Subcutaneous adipose tissue (tissue), 4 donors: ENCODE measurements around the gene TIMM21. TPM values are rescaled to one million over a fixed set of nuclear protein-coding genes. Genes with fewer than 3 reads are reported as not detected.

Source experiments
- total RNA-seq, 4 donors: library from RNA; depleted of rRNA; stranded (reverse); fragments of >200 nt; gene quantifications; one replicate each; pipeline ENCODE4 v1.1.0, GENCODE V29; 2016
- TF ChIP-seq, protein P1 (sequence below): fragments of 450-650 bp; IDR thresholded peaks from one replicate; pipeline ENCODE4 v1.5.1; 2016; ENCODE audit warnings: low read depth, mild to moderate bottlenecking, control low read depth, antibody characterized with exemption, moderate library complexity

The TIMM21 gene, protein sequence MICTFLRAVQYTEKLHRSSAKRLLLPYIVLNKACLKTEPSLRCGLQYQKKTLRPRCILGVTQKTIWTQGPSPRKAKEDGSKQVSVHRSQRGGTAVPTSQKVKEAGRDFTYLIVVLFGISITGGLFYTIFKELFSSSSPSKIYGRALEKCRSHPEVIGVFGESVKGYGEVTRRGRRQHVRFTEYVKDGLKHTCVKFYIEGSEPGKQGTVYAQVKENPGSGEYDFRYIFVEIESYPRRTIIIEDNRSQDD
- 10 to 100 TPM; 25.3 to 50.4 (median 33.1) TPM for total RNA-seq

- TF ChIP-seq, protein P1, sequence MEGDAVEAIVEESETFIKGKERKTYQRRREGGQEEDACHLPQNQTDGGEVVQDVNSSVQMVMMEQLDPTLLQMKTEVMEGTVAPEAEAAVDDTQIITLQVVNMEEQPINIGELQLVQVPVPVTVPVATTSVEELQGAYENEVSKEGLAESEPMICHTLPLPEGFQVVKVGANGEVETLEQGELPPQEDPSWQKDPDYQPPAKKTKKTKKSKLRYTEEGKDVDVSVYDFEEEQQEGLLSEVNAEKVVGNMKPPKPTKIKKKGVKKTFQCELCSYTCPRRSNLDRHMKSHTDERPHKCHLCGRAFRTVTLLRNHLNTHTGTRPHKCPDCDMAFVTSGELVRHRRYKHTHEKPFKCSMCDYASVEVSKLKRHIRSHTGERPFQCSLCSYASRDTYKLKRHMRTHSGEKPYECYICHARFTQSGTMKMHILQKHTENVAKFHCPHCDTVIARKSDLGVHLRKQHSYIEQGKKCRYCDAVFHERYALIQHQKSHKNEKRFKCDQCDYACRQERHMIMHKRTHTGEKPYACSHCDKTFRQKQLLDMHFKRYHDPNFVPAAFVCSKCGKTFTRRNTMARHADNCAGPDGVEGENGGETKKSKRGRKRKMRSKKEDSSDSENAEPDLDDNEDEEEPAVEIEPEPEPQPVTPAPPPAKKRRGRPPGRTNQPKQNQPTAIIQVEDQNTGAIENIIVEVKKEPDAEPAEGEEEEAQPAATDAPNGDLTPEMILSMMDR, result no peak
These were observed at the start of gene TIMM21, which contains the start of gene FBXO15 for GRCh38 chr18:74147779-74148542. Gene TIMM21, plus strand, starts transcription at chr18:74148523. Its CDS starts 286 bp downstream, at chr18:74148809. Gene FBXO15, minus strand, starts transcription at chr18:74147834. Its CDS starts 49 bp downstream, at chr18:74147785.

DNA sequence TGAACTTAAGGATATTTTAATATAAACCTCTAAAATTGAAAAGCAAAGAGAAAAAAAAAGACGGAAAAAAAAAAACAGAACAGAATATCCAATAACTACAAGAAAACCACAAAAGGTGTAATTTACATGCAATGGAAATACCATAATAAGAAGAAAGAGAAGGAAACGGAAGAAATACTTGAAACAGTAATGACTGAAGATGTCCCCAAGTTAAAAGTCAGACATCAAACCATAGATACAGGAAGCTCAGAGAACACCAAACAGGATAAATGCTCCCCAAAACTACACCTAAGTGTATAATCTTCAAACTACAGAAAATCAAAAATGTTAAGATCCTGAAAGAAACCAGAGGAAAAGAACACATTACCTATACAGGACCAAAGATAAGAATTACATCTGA lies 39.9 kb upstream of the TIMM21 start:
- TF ChIP-seq, protein P1, result no peak

DNA sequence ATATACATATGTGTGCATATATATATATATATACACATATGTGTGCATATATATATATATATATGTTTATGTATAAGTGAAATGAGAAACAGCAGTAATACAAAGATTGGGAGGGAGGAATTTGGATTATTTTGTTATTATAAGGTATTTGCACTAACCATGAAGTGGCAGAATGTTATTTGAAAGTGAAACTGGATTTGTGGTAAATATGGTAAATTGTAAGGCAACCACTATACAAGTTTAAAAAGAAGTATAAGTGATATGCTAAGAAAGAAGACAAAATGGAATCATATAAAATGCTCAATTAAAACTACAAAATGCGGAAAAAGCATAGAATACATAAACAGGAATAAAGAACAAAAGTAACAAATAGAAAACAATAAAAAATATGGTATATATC lies 38.2 kb upstream of the TIMM21 start:
- TF ChIP-seq, protein P1, result no peak

DNA sequence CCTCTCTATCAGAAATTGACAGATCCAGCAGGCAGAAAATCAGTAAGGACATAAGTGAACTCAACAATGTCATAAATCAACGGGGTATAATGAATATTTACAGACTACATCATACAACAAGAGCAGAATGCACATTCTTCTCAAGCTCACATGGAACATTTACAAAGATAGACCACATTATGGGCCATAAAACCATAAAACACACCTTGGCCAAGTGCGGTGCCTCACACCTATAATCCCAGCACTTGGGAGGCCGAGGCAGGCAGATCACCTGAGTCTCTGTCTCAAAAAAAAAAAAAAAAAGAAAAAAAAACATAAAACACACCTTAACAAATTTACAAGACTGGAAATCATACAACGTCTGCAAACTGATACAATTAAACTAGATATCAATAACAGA lies 37.3 kb upstream of the TIMM21 start:
- TF ChIP-seq, protein P1, result no peak

GRCh38 chr18:74113711-74114110 lies 34.6 kb upstream of the TIMM21 start:
- TF ChIP-seq, protein P1, result no peak

DNA sequence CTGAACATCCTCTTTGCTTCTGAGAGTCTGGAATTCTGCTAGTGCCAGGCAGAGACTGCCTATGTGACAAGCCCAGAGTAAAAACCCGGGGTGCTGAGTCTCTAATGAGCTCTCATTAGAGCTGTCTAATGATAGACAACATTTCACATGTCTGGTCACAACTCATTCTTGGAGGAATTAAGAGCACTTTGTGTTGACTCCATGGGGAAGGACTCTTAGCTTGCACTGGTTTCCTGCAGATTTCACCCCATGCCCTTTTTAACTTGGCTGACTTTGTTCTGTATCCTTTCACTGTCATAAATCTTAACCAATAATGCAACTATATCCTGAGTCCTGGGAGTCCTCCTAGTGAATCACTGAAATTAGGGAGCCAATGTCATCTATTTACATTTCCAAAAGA lies 34.2 kb upstream of the TIMM21 start:
- TF ChIP-seq, protein P1, result no peak

- TF ChIP-seq, protein P1, result no peak
These were observed 33.3 kb upstream of the TIMM21 start for GRCh38 chr18:74115046-74115445.
